ENCODE measurements around the gene AFMID. TPM values are rescaled to one million over a fixed set of nuclear protein-coding genes. Genes with fewer than 3 reads are reported as not detected.

AFMID gene
- total RNA-seq, 1 donor from 2014 or later, result 15.4 TPM

- Mint-ChIP-seq H3K4me1 (peaks cover 88% of the 10 kb centered on the region), H3K27me3 (no peaks in the 10 kb centered on the region), H3K36me3 (ENCODE audit: low read depth) (peaks cover 17% of the 10 kb centered on the region), H3K4me3 (no peak overlapping the region), H3K9me3 (no peaks in the 10 kb centered on the region), H3K27ac (peak overlapping the region; percentile 83)
- no peak for ATAC-seq (ENCODE audit: low read depth)
- intact Hi-C loops (cut with micrococcal nuclease), result loop anchor here (10.0 kb wide), 1 partner anchor 631 kb away; no protein-coding TSS in a partner anchor
- ChIA-PET CTCF (interaction anchor here (0.8 to 1.0 kb wide), 3 partner anchors 9 to 16 kb away, joined by 3 read pairs; partner anchors contain the start of gene TMC6), POLR2A (interaction anchor here (28.6 to 48.2 kb wide), 3 partner anchors 3 to 29 kb away, joined by 1040 to 2404 read pairs (median 1040); partner anchors contain the start of genes AFMID, C17orf99, SYNGR2 and TK1)
- no peak for DNase-seq
- TF ChIP-seq CTCF (IDR thresholded peaks at IDR 0.05), result no peak
Observed at GRCh38 chr17:78144147-78144719, 42.9 kb upstream of the AFMID start.

- no peaks in the 10 kb centered on the region for H3K27me3 Mint-ChIP-seq
- POLR2A ChIA-PET, result interaction anchor here (28.6 to 48.2 kb wide), 3 partner anchors 3 to 29 kb away, joined by 1040 to 2404 read pairs (median 1040); partner anchors contain the start of genes AFMID, C17orf99, SYNGR2 and TK1
- TF ChIP-seq CTCF (IDR thresholded peaks at IDR 0.05), result no peak
- H3K27ac Mint-ChIP-seq, result peak overlapping the region; percentile 83
- CTCF ChIA-PET, result interaction anchor here (0.8 to 1.0 kb wide), 2 partner anchors 8 to 17 kb away, joined by 3 read pairs; partner anchors contain the start of gene TMC6
- ATAC-seq (ENCODE audit: low read depth) (no peak), DNase-seq (no peak)
- intact Hi-C loops (cut with micrococcal nuclease), result loop anchor here (10.0 kb wide), 1 partner anchor 630 kb away; no protein-coding TSS in a partner anchor
- no peak overlapping the region for H3K4me3 Mint-ChIP-seq
- H3K9me3 Mint-ChIP-seq, result no peaks in the 10 kb centered on the region
- H3K4me1 Mint-ChIP-seq, result peaks cover 86% of the 10 kb centered on the region
- H3K36me3 Mint-ChIP-seq (ENCODE audit: low read depth), result peaks cover 16% of the 10 kb centered on the region
Observed at GRCh38 chr17:78144736-78145641, 42.2 kb upstream of the AFMID start.

- DNase-seq (no peak), ATAC-seq (ENCODE audit: low read depth) (no peak)
- H3K27ac Mint-ChIP-seq, result peak overlapping the region; percentile 94
- no peak overlapping the region for H3K4me3 Mint-ChIP-seq
- no peaks in the 10 kb centered on the region for H3K27me3 Mint-ChIP-seq
- intact Hi-C loops (cut with micrococcal nuclease), result loop anchor here (10.0 kb wide), 1 partner anchor 628 kb away; no protein-coding TSS in a partner anchor
- H3K36me3 Mint-ChIP-seq (ENCODE audit: low read depth), result peaks cover 10% of the 10 kb centered on the region
- H3K9me3 Mint-ChIP-seq, result no peaks in the 10 kb centered on the region
- peaks cover 87% of the 10 kb centered on the region for H3K4me1 Mint-ChIP-seq
- CTCF ChIA-PET, result interaction anchor here (0.8 to 2.6 kb wide), 2 partner anchors 9 to 30 kb away, joined by 4 to 13 read pairs; no protein-coding TSS in a partner anchor
- no peak for TF ChIP-seq CTCF (IDR thresholded peaks at IDR 0.05)
- POLR2A ChIA-PET, result interaction anchor here (30.5 to 48.2 kb wide), 2 partner anchors 15 to 27 kb away, joined by 1040 to 2404 read pairs; partner anchors contain the start of genes AFMID, SYNGR2, TK1 and TMC6
Observed at GRCh38 chr17:78146471-78146869, 40.7 kb upstream of the AFMID start.

GRCh38 chr17:78146881-78147280 is 40.3 kb upstream of the AFMID start:
- POLR2A ChIA-PET, result interaction anchor here (1.4 to 48.2 kb wide), 3 partner anchors 15 to 31 kb away, joined by 4 to 2404 read pairs (median 1040); partner anchors contain the start of genes AFMID, SYNGR2, TK1 and TMC6
- ATAC-seq (ENCODE audit: low read depth) (no peak), DNase-seq (no peak)
- intact Hi-C loops (cut with micrococcal nuclease), result loop anchor here (1.0 to 10.0 kb wide), 3 partner anchors 8 to 628 kb away; no protein-coding TSS in a partner anchor
- TF ChIP-seq CTCF (IDR thresholded peaks at IDR 0.05), result no peak
- Mint-ChIP-seq H3K27me3 (no peaks in the 10 kb centered on the region), H3K4me1 (peaks cover 87% of the 10 kb centered on the region), H3K36me3 (ENCODE audit: low read depth) (peaks cover 8% of the 10 kb centered on the region), H3K9me3 (no peaks in the 10 kb centered on the region), H3K4me3 (no peak overlapping the region), H3K27ac (peak overlapping the region; percentile 94)
- CTCF ChIA-PET, result interaction anchor here (0.8 to 2.6 kb wide), 3 partner anchors 9 to 30 kb away, joined by 4 to 13 read pairs (median 4); no protein-coding TSS in a partner anchor
